IPS-18a (cell line): ENCODE results near the gene KCNA5.

ENCODE experiments used
- H3K27ac ChIP-seq: one replicate; pipeline ENCODE4 v1.5.1; 2013; ENCODE audit warnings: low read length
- H3K27me3 ChIP-seq: one replicate; pipeline ENCODE4 v1.6.1; 2013; ENCODE audit warnings: mild to moderate bottlenecking, low read length; ENCODE audit not compliant: control insufficient read depth, insufficient read depth
- H3K36me3 ChIP-seq: one replicate; pipeline ENCODE4 v1.6.1; 2013; ENCODE audit warnings: low read depth, low read length; ENCODE audit not compliant: control insufficient read depth
- H3K4me1 ChIP-seq: one replicate; pipeline ENCODE4 v1.6.1; 2013; ENCODE audit warnings: low read depth, low read length; ENCODE audit not compliant: control insufficient read depth
- H3K4me3 ChIP-seq: one replicate; pipeline ENCODE4 v1.5.1; 2013; ENCODE audit warnings: low read length
- H3K9ac ChIP-seq: one replicate; pipeline ENCODE4 v1.6.1; 2013; ENCODE audit warnings: mild to moderate bottlenecking, low read length, moderate library complexity
- H3K9me3 ChIP-seq: one replicate; pipeline ENCODE4 v1.6.1; 2013; ENCODE audit warnings: low read depth, low read length; ENCODE audit not compliant: control insufficient read depth

The KCNA5 gene

DNA sequence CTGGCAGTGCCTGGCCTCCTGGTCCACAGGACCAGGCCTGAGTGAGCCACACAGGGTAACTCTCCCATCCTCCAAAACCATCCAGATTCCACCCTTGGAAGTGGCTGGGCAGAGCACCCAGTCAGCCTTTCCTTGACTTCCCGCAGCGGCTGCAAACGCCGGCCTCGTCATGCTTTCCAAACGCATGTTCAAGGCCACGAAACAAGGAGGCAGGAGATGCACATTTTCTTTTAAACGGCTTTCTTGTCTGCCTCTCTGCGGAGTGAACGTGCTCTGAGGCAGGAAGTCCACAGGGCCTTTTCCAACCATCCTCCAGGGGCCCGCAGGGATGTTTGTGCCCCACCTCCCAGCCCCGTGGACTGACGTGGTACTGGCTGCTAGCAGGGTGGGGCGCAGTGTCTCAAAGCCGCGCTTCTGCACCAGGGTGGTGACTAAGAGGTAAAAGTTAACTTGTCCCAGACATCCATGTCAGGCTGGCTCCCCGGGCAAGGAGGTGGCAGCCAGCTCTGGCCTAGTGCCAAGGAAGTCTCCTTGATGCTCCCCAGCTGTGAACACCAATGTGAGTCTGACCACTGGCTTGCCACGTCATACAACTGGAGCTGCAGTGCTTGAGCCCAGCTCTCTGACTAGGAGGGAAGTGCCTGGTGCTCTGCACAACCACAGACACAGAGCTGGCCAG lies 45.0 kb downstream of the KCNA5 start:
- Histone ChIP-seq H3K27ac (no peak overlapping the region), H3K9ac (no peak overlapping the region), H3K9me3 (no peaks in the 10 kb centered on the region), H3K4me1 (no peaks in the 10 kb centered on the region), H3K27me3 (no peaks in the 10 kb centered on the region), H3K36me3 (no peaks in the 10 kb centered on the region), H3K4me3 (no peak overlapping the region)

DNA sequence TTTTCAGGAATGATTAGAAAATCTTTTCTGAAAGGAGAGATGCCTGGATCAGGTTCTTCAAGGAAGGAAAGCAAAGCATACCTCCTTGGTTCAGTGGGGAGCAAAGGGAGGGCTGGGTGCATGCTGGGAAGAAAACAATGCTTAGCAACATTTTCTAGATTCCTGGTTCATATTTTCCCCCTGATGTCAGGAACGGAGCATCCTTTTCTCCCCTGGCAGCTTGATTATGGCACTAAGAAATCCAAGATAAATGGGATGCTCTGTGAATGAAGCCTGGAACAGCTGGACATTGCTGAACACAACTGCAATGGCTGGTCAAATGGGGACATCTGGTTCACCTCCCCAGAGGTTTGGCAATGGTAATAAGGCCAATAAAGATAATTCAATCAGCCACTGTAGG lies 50.9 kb downstream of the KCNA5 start:
- Histone ChIP-seq H3K27me3 (no peaks in the 10 kb centered on the region), H3K27ac (no peak overlapping the region), H3K4me3 (no peak overlapping the region), H3K36me3 (no peaks in the 10 kb centered on the region), H3K9me3 (no peaks in the 10 kb centered on the region), H3K9ac (no peak overlapping the region), H3K4me1 (no peaks in the 10 kb centered on the region)

DNA sequence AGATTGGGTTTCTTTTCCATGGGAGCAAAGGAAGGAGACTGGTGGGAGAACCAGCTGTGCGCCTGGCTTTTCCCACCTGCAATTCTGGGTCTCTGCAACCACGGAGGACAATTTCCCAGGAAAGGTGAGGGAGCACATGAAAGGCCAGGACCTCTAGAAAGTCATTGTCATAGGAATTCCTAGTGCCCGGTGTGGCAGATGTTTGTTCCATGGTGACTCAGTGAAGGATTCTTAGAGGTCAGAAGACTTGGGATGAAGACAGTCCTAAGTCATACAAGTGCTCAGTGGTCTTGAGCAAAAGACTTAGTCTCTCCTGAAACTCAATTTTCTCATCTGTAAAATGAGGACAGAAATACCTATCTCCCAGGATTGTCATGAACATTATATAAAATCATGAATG lies 51.3 kb downstream of the KCNA5 start:
- no peaks in the 10 kb centered on the region for H3K36me3 ChIP-seq
- H3K27me3 ChIP-seq = no peaks in the 10 kb centered on the region
- H3K4me1 ChIP-seq = no peaks in the 10 kb centered on the region
- no peak overlapping the region for H3K27ac ChIP-seq
- no peak overlapping the region for H3K4me3 ChIP-seq
- H3K9ac ChIP-seq = no peak overlapping the region
- no peaks in the 10 kb centered on the region for H3K9me3 ChIP-seq
